HepG2 (cell line): ENCODE measurements around the gene TANGO2. TPM values are rescaled to one million over a fixed set of nuclear protein-coding genes. Genes with fewer than 3 reads are reported as not detected.

Source experiments
- ATAC-seq: fragments of 200-7000 bp; cut with Tn5 transposase; 3 replicates; pipeline ENCODE4 v1.9.1; 2020; ENCODE audit warnings: mild to moderate bottlenecking, moderate library complexity
- BruUV-seq: library from RNA; stranded (reverse); fragments of 400-500 nt; replicated peaks from 2 replicates; lab custom pipeline; 2021; lab: Mats Ljungman, UMichigan
- CTCF ChIA-PET: fragments of 300-600 bp; formaldehyde crosslinking; extraction: SDS; loops from one replicate; lab custom pipeline; 2021; ENCODE audit warnings: low total read pairs, inconsistent platforms, low intra/inter-chr PET ratio; lab: Yijun Ruan, JAX
- POLR2A ChIA-PET: fragments of 350-600 bp; sonication (Branson Sonifier 250); formaldehyde crosslinking; loops from one replicate; lab custom pipeline; 2020; ENCODE audit warnings: antibody characterized with exemption, inconsistent platforms; lab: Yijun Ruan, JAX
- DNase-seq: peaks from one replicate; pipeline ENCODE4 v3.0.0-alpha.2; 2015; ENCODE audit warnings: low spot score
- FAIRE-seq: peaks from 3 replicates; lab custom pipeline; 2011; peaks lifted over from hg19 to GRCh38; lab: Jason Lieb, UNC
- H2AFZ ChIP-seq: one replicate; pipeline ENCODE4 v1.6.1; 2011; ENCODE audit warnings: low read length, inconsistent platforms
- H3K27ac ChIP-seq: fragments of 300-600 bp; 3 replicates; pipeline ENCODE4 v1.8.0; 2011; ENCODE audit warnings: mixed run types, mild to moderate bottlenecking, mixed read lengths, low read length, inconsistent platforms; ENCODE audit not compliant: insufficient read depth; ENCODE audit errors: extremely low read length
- H3K27me3 ChIP-seq, 2 experiments: fragments of 200-600 bp in 1 of 2; 2 replicates in 1 of 2; 3 replicates in 1 of 2; pipeline versions ENCODE4 v1.6.0 to v1.8.0; 2011; ENCODE audit warnings: low read length in 2 of 2, mild to moderate bottlenecking in 2 of 2, moderate library complexity in 2 of 2, inconsistent platforms in 1 of 2; ENCODE audit not compliant: insufficient read depth in 2 of 2, control insufficient read depth in 1 of 2
- H3K36me3 ChIP-seq, 2 experiments: fragments of 200-600 bp in 1 of 2; replicated peaks in 1 of 2; 2 replicates in 1 of 2; 3 replicates in 1 of 2; pipeline versions ENCODE4 v1.5.1 to v1.8.0; 2011; ENCODE audit warnings: low read length in 2 of 2, inconsistent platforms in 1 of 2; ENCODE audit not compliant: insufficient read depth in 2 of 2, control insufficient read depth in 1 of 2
- H3K4me1 ChIP-seq: 2 replicates; pipeline ENCODE4 v1.5.1; 2012; ENCODE audit warnings: low read length, inconsistent platforms; ENCODE audit not compliant: insufficient read depth
- H3K4me2 ChIP-seq: 2 replicates; pipeline ENCODE4 v1.6.0; 2011; ENCODE audit warnings: low read depth, low read length, inconsistent platforms
- H3K4me3 ChIP-seq, 3 experiments: fragments of 200-600 bp in 1 of 3; sonication (generic), shearing (Covaris generic) in 1 of 3; replicated peaks in 1 of 3; 2 replicates each; pipeline ENCODE4 v1.5.1; 2011 to 2016; ENCODE audit warnings: low read length in 3 of 3, inconsistent platforms in 2 of 3, low read depth in 2 of 3, mild to moderate bottlenecking in 2 of 3, control low read depth in 1 of 3, mixed read lengths in 1 of 3; ENCODE audit not compliant: insufficient read depth in 1 of 3
- H3K79me2 ChIP-seq: one replicate; pipeline ENCODE4 v1.6.1; 2011; ENCODE audit warnings: low read length, inconsistent platforms; ENCODE audit not compliant: insufficient read depth
- H3K9ac ChIP-seq: 2 replicates; pipeline ENCODE4 v1.6.0; 2011; ENCODE audit warnings: mild to moderate bottlenecking, low read depth, low read length, inconsistent platforms; ENCODE audit not compliant: insufficient read depth
- H3K9me3 ChIP-seq: 2 replicates; pipeline ENCODE4 v1.5.1; 2012; ENCODE audit warnings: mild to moderate bottlenecking, low read length
- H4K20me1 ChIP-seq: 2 replicates; pipeline ENCODE4 v1.6.0; 2011; ENCODE audit warnings: inconsistent platforms, mild to moderate bottlenecking, low read length, moderate library complexity; ENCODE audit not compliant: insufficient read depth
- CAMTA2 ChIP-seq: sonication (generic); formaldehyde crosslinking; IDR thresholded peaks from 2 replicates; pipeline ENCODE4 v1.4.0; 2020; ENCODE audit warnings: mild to moderate bottlenecking, missing genetic modification reagents, borderline replicate concordance
- CHCHD3 ChIP-seq: sonication (generic); formaldehyde crosslinking; IDR thresholded peaks from 2 replicates; pipeline ENCODE4 v1.8.0; 2022; ENCODE audit warnings: mild to moderate bottlenecking, missing genetic modification reagents, moderate library complexity
- GLI4 ChIP-seq: sonication (generic); formaldehyde crosslinking; IDR thresholded peaks from 2 replicates; pipeline ENCODE4 v1.5.1; 2020; ENCODE audit warnings: missing genetic modification reagents, mild to moderate bottlenecking, moderate library complexity, borderline replicate concordance
- HMG20B ChIP-seq: conservative IDR thresholded peaks from 2 replicates; pipeline ENCODE4 v1.6.1; 2016; ENCODE audit warnings: missing genetic modification reagents, missing compliant biosample characterization
- MYC ChIP-seq: sonication (generic); formaldehyde crosslinking; IDR thresholded peaks from 2 replicates; pipeline ENCODE4 v1.9.0; 2021; ENCODE audit warnings: missing genetic modification reagents, borderline replicate concordance
- PAWR ChIP-seq: sonication (generic); formaldehyde crosslinking; IDR thresholded peaks from 2 replicates; pipeline ENCODE4 v1.4.0; 2020; ENCODE audit warnings: missing genetic modification reagents, mild to moderate bottlenecking, borderline replicate concordance
- PCBP1 ChIP-seq: fragments of 200-400 bp; formaldehyde crosslinking; IDR thresholded peaks from 2 replicates; pipeline ENCODE4 v1.6.1; 2017; ENCODE audit warnings: mild to moderate bottlenecking, low read depth, low read length, borderline replicate concordance
- PHF8 ChIP-seq: sonication (generic); formaldehyde crosslinking; IDR thresholded peaks from 2 replicates; pipeline ENCODE4 v1.5.0; 2020; ENCODE audit warnings: missing genetic modification reagents
- SCMH1 ChIP-seq: sonication (generic); formaldehyde crosslinking; IDR thresholded peaks from 2 replicates; pipeline ENCODE4 v1.9.0; 2021; ENCODE audit warnings: missing genetic modification reagents, mild to moderate bottlenecking, borderline replicate concordance
- SNRNP70 ChIP-seq: fragments of 200-400 bp; formaldehyde crosslinking; IDR thresholded peaks from 2 replicates; pipeline ENCODE4 v1.6.1; 2017; ENCODE audit warnings: mild to moderate bottlenecking, low read depth, low read length, moderate library complexity
- SRF ChIP-seq: IDR thresholded peaks from 2 replicates; pipeline ENCODE4 v1.6.1; 2011; ENCODE audit warnings: mild to moderate bottlenecking, low read depth, low read length, moderate library complexity
- TCF7 ChIP-seq: sonication (generic); IDR thresholded peaks from 2 replicates; pipeline ENCODE4 v1.6.1; 2016; ENCODE audit warnings: antibody characterized with exemption, low read depth
- ZC3H4 ChIP-seq: sonication (generic); formaldehyde crosslinking; IDR thresholded peaks from 2 replicates; pipeline ENCODE4 v1.4.0; 2020; ENCODE audit warnings: missing genetic modification reagents, borderline replicate concordance
- ZKSCAN1 ChIP-seq: fragments of 150-350 bp; IDR thresholded peaks from 2 replicates; pipeline ENCODE4 v1.6.1; 2014; ENCODE audit warnings: low read length
- ZNF230 ChIP-seq: sonication (generic); formaldehyde crosslinking; IDR thresholded peaks from 2 replicates; pipeline ENCODE4 v1.4.0; 2020; ENCODE audit warnings: mild to moderate bottlenecking, missing genetic modification reagents
- ZNF703 ChIP-seq: sonication (generic); formaldehyde crosslinking; IDR thresholded peaks from 2 replicates; pipeline ENCODE4 v1.5.1; 2020; ENCODE audit warnings: missing genetic modification reagents, mild to moderate bottlenecking, moderate library complexity, borderline replicate concordance
- ZNF761 ChIP-seq: sonication (generic); formaldehyde crosslinking; conservative IDR thresholded peaks from 2 replicates; pipeline ENCODE4 v1.4.0; 2020; ENCODE audit warnings: mild to moderate bottlenecking, missing genetic modification reagents
- WGBS: methylation state at CpG from one replicate; pipeline ENCODE4 v1.1.6; 2017; ENCODE audit warnings: low lambda C conversion rate; 5-methylcytosine and 5-hydroxymethylcytosine counted together
- in situ Hi-C: cut with HindIII; loops from 2 replicates; pipeline ENCODE4 v1.10.0; 2017; ENCODE audit warnings: low pct_unique_long_range_greater_than_20kb; ENCODE audit not compliant: extremely low pct_ligation_motif_present
- intact Hi-C: fragments of 100-400 bp; cut with micrococcal nuclease; formaldehyde crosslinking; loops from one replicate; pipeline ENCODE4 v1.10.0; 2022; ENCODE audit not compliant: unreplicated experiment
- polyA plus RNA-seq, 8 experiments: library from polyadenylated mRNA; depleted of rRNA in 3 of 8; stranded (reverse) in 7 of 8; unstranded in 1 of 8; fragments of >200 nt; fragmentation: Illumina TruSeq in 4 of 8; extraction: Trizol in 4 of 8; gene quantifications; 2 replicates each; pipeline versions ENCODE4 v1.2.1 to v1.2.3, GENCODE V29; 2011 to 2016; ENCODE audit warnings: low read depth in 4 of 8, missing spikeins in 1 of 8, mixed read lengths in 1 of 8; ENCODE audit not compliant: insufficient read depth in 1 of 8
- total RNA-seq, 5 experiments: library from RNA; depleted of rRNA; stranded (reverse); fragments of >200 nt; fragmentation: Illumina TruSeq; extraction: Trizol; gene quantifications; 2 replicates each; pipeline ENCODE4 v1.2.3, GENCODE V29; 2016; ENCODE audit warnings: low read depth in 1 of 5
- TF ChIP-seq, protein P1 (sequence below): sonication (generic); formaldehyde crosslinking; IDR thresholded peaks from 2 replicates; pipeline ENCODE4 v1.4.0; 2020; ENCODE audit warnings: low read depth, mild to moderate bottlenecking, missing genetic modification reagents
- TF ChIP-seq, protein P2 (sequence below): sonication (generic); formaldehyde crosslinking; IDR thresholded peaks from 2 replicates; pipeline ENCODE4 v1.4.0; 2020; ENCODE audit warnings: mild to moderate bottlenecking, low read depth, missing genetic modification reagents

Gene TANGO2
- total and polyA plus RNA-seq, 2 of the 13 experiments (the other 11 are each of a cell fraction or from before 2014, with no cell fraction given) = 12.9 to 14.8 TPM

DNA sequence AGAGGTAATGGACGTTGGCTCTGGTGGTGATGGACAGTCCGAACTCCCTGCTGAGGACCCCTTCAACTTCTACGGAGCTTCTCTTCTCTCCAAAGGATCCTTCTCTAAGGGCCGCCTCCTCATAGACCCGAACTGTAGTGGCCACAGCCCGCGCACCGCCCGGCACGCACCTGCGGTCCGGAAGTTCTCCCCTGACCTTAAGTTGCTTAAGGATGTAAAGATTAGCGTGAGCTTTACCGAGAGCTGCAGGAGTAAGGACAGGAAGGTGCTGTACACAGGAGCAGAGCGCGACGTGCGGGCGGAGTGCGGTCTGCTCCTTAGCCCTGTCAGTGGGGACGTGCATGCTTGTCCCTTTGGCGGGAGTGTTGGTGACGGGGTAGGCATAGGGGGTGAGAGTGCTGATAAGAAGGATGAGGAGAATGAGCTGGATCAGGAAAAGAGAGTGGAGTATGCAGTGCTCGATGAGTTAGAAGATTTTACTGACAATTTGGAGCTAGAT is 65.2 kb downstream of the TANGO2 start (continued):
- TF ChIP-seq GLI4 (no peak), SRF (no peak), PCBP1 (no peak), CAMTA2 (CRISPR knock-in tag) (no peak), HMG20B (CRISPR knock-in tag) (no peak), ZNF703 (CRISPR knock-in tag) (no peak)

DNA sequence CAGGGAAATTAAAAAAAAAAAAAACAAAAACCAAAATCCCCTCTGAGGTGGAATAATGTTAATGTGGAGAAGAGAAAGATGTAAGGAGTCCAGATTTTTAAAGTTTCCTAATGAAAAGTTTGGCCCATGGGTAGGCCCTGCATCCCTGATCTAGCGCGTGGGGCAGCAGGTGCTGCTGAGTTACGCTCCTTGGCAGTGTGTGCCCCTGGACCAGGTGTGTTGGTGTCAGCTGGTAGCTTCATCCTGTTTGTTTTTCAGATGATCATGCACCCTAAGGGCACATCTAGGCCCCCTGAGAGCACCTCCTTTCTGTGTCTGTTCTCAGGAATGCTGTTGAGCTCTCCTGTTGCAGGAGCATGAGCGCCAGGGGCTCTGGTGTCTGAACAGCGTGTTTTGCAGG is 65.9 kb downstream of the TANGO2 start:
- ATAC-seq (no peak), DNase-seq (no peak), FAIRE-seq (no peak)
- 95% methylated on average over 5 of the region's 5 CpGs for WGBS
- intact Hi-C loops = no loop called here
- no peak overlapping the region for H3K4me3 ChIP-seq
- H2AFZ ChIP-seq = no peak overlapping the region
- H3K4me2 ChIP-seq = no peak overlapping the region
- no peak overlapping the region for H3K9ac ChIP-seq
- peaks cover 39% of the 10 kb centered on the region for H3K4me1 ChIP-seq
- H3K9me3 ChIP-seq = no peaks in the 10 kb centered on the region
- ChIA-PET POLR2A (interaction anchor here (0.7 kb wide), 1 partner anchor 31 kb away, joined by 3 read pairs; the partner anchor contains the start of gene TRMT2A), CTCF (no interaction called here)
- in situ Hi-C loops = no loop called here
- peaks cover 51% of the 10 kb centered on the region for H3K79me2 ChIP-seq
- H4K20me1 ChIP-seq = peaks cover 14% of the 10 kb centered on the region; the same call in 1 of the 2 replicates
- no peak overlapping the region for H3K27ac ChIP-seq
- no TSS peak for BruUV-seq
- H3K27me3 ChIP-seq = no peaks in the 10 kb centered on the region
- H3K36me3 ChIP-seq = peaks cover 55 to 71% of the 10 kb centered on the region in 2 experiments
- TF ChIP-seq SNRNP70 = no peak
- no peak for TF ChIP-seq TCF7
- no peak for TF ChIP-seq CHCHD3 (CRISPR knock-in tag)
- TF ChIP-seq, protein P1, sequence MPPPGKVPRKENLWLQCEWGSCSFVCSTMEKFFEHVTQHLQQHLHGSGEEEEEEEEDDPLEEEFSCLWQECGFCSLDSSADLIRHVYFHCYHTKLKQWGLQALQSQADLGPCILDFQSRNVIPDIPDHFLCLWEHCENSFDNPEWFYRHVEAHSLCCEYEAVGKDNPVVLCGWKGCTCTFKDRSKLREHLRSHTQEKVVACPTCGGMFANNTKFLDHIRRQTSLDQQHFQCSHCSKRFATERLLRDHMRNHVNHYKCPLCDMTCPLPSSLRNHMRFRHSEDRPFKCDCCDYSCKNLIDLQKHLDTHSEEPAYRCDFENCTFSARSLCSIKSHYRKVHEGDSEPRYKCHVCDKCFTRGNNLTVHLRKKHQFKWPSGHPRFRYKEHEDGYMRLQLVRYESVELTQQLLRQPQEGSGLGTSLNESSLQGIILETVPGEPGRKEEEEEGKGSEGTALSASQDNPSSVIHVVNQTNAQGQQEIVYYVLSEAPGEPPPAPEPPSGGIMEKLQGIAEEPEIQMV (CRISPR knock-in tag) = no peak
- no peak for TF ChIP-seq ZKSCAN1
- no peak for TF ChIP-seq ZNF761 (CRISPR knock-in tag)
- no peak for TF ChIP-seq ZC3H4 (CRISPR knock-in tag)
- no peak for TF ChIP-seq PAWR (CRISPR knock-in tag)
- TF ChIP-seq PHF8 = no peak
- TF ChIP-seq MYC (CRISPR knock-in tag) = no peak
- TF ChIP-seq ZNF230 (CRISPR knock-in tag) = no peak
- TF ChIP-seq SCMH1 (CRISPR knock-in tag) = no peak
- TF ChIP-seq, protein P2, sequence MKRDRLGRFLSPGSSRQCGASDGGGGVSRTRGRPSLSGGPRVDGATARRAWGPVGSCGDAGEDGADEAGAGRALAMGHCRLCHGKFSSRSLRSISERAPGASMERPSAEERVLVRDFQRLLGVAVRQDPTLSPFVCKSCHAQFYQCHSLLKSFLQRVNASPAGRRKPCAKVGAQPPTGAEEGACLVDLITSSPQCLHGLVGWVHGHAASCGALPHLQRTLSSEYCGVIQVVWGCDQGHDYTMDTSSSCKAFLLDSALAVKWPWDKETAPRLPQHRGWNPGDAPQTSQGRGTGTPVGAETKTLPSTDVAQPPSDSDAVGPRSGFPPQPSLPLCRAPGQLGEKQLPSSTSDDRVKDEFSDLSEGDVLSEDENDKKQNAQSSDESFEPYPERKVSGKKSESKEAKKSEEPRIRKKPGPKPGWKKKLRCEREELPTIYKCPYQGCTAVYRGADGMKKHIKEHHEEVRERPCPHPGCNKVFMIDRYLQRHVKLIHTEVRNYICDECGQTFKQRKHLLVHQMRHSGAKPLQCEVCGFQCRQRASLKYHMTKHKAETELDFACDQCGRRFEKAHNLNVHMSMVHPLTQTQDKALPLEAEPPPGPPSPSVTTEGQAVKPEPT = no peak
